Activated CD8-positive, alpha-beta memory T cell treated with anti-CD3 and anti-CD28 coated beads, Interleukin-2, amount 50 U/mL, for 4 hours (primary cell): ENCODE data around the gene ABCD1.
"Not testable (repeated sequence)": the region's sequence is repeated elsewhere in the genome, so short reads cannot be mapped to it uniquely, and the experiment has no call there.

ENCODE experiments used
- DNase-seq: peaks from one replicate; pipeline ENCODE4 v3.0.0-alpha.2; 2020

Gene ABCD1

GRCh38 chrX:153714256-153714655, 10.4 kb upstream of the ABCD1 start:
- no peak for DNase-seq

- no peak for DNase-seq
Observed at GRCh38 chrX:153717445-153717844, 7.2 kb upstream of the ABCD1 start.

- no peak for DNase-seq
Observed at GRCh38 chrX:153719238-153719637, 5.4 kb upstream of the ABCD1 start.

- no peak for DNase-seq
Observed at GRCh38 chrX:153719701-153720100, 5.0 kb upstream of the ABCD1 start.

GRCh38 chrX:153722704-153723350, 1.8 kb upstream of the ABCD1 start:
- DNase-seq = no peak

- peak; percentile 47 for DNase-seq
Observed at GRCh38 chrX:153723351-153724251, 1.1 kb upstream of the ABCD1 start.

- DNase-seq = no peak
Observed at GRCh38 chrX:153725039-153725831, 579 bp downstream of the ABCD1 start.

GRCh38 chrX:153725832-153726285, 1.2 kb downstream of the ABCD1 start:
- DNase-seq = no peak

GRCh38 chrX:153726286-153727122, 1.8 kb downstream of the ABCD1 start:
- no peak for DNase-seq

GRCh38 chrX:153727123-153727931, 2.7 kb downstream of the ABCD1 start:
- DNase-seq = no peak

GRCh38 chrX:153728095-153728494, 3.4 kb downstream of the ABCD1 start:
- no peak for DNase-seq

GRCh38 chrX:153728951-153729631, 4.4 kb downstream of the ABCD1 start:
- no peak for DNase-seq

- not testable (repeated sequence) for DNase-seq
Observed at GRCh38 chrX:153730115-153730514, 5.5 kb downstream of the ABCD1 start.

GRCh38 chrX:153731117-153731844, 6.6 kb downstream of the ABCD1 start:
- no peak for DNase-seq

- no peak for DNase-seq
Observed at GRCh38 chrX:153731845-153732215, 7.2 kb downstream of the ABCD1 start.

- no peak for DNase-seq
Observed at GRCh38 chrX:153732401-153732800, 7.7 kb downstream of the ABCD1 start.

- DNase-seq = no peak
Observed at GRCh38 chrX:153733651-153734240, 9.1 kb downstream of the ABCD1 start.

- DNase-seq = no peak
Observed at GRCh38 chrX:153734871-153735270, 10.2 kb downstream of the ABCD1 start.

- no peak for DNase-seq
Observed at GRCh38 chrX:153735274-153735673, 10.6 kb downstream of the ABCD1 start.
